SK-N-SH treated with all-trans-retinoic acid at 6 μM for 48 hours (cell line): ENCODE data around the gene CBY1.
A peak's percentile ranks its signal among the peaks of the same experiment; 100 is the strongest.

Experiments used
- ATAC-seq: fragments of 200-7000 bp; cut with Tn5 transposase; 3 replicates; pipeline ENCODE4 v1.9.1; 2020; ENCODE audit warnings: mild to moderate bottlenecking, moderate library complexity
- ARNTL ChIP-seq: fragments of 450-650 bp; formaldehyde crosslinking; IDR thresholded peaks from 2 replicates; pipeline ENCODE4 v1.5.0; 2020; ENCODE audit warnings: low read depth, mild to moderate bottlenecking, moderate library complexity, borderline replicate concordance
- BACH2 ChIP-seq: fragments of 250-450 bp; sonication (Bioruptor Pico); IDR thresholded peaks from 2 replicates; pipeline ENCODE4 v1.9.0; 2021; ENCODE audit warnings: mild to moderate bottlenecking, borderline replicate concordance
- CSDC2 ChIP-seq: fragments of 250-450 bp; sonication (Bioruptor Pico); IDR thresholded peaks from 2 replicates; pipeline ENCODE4 v1.5.0; 2020; ENCODE audit warnings: mild to moderate bottlenecking, moderate library complexity
- ESRRG ChIP-seq: fragments of 250-450 bp; sonication (Bioruptor Pico); IDR thresholded peaks from 2 replicates; pipeline ENCODE4 v1.6.1; 2021; ENCODE audit warnings: mild to moderate bottlenecking
- GLIS3 ChIP-seq: fragments of 250-450 bp; sonication (Bioruptor Pico); IDR thresholded peaks from 2 replicates; pipeline ENCODE4 v1.5.0; 2020; ENCODE audit warnings: mild to moderate bottlenecking, moderate library complexity
- OSR1 ChIP-seq: fragments of 250-450 bp; sonication (Bioruptor Pico); IDR thresholded peaks from 2 replicates; pipeline ENCODE4 v1.8.0; 2022; ENCODE audit warnings: moderate library complexity, mild to moderate bottlenecking, inconsistent platforms
- TCF4 ChIP-seq: fragments of 250-450 bp; sonication (Bioruptor Pico); IDR thresholded peaks from 2 replicates; pipeline ENCODE4 v1.8.0; 2021; ENCODE audit warnings: mild to moderate bottlenecking, moderate library complexity, borderline replicate concordance
- TOX ChIP-seq: fragments of 250-450 bp; sonication (Bioruptor Pico); IDR thresholded peaks from 2 replicates; pipeline ENCODE4 v1.8.0; 2021; ENCODE audit warnings: mild to moderate bottlenecking, moderate library complexity, borderline replicate concordance
- ZC3H10 ChIP-seq: fragments of 250-450 bp; sonication (Bioruptor Pico); IDR thresholded peaks from 2 replicates; pipeline ENCODE4 v1.5.1; 2021; ENCODE audit warnings: mild to moderate bottlenecking, moderate library complexity
- ZFP3 ChIP-seq: fragments of 250-450 bp; sonication (Bioruptor Pico); IDR thresholded peaks from 2 replicates; pipeline ENCODE4 v1.5.0; 2020; ENCODE audit warnings: mild to moderate bottlenecking, moderate library complexity
- ZNF565 ChIP-seq: fragments of 450-650 bp; formaldehyde crosslinking; conservative IDR thresholded peaks from 2 replicates; pipeline ENCODE4 v1.5.0; 2020; ENCODE audit warnings: low read depth, mild to moderate bottlenecking, moderate library complexity
- ZNF70 ChIP-seq: fragments of 450-650 bp; formaldehyde crosslinking; IDR thresholded peaks from 2 replicates; pipeline ENCODE4 v1.5.0; 2020; ENCODE audit warnings: mild to moderate bottlenecking, moderate library complexity
- TF ChIP-seq, protein P1 (sequence below): fragments of 250-450 bp; sonication (Bioruptor Pico); IDR thresholded peaks from 2 replicates; pipeline ENCODE4 v1.5.1; 2020; ENCODE audit warnings: low read depth, mild to moderate bottlenecking, moderate library complexity
- TF ChIP-seq, protein P2 (sequence below): fragments of 250-450 bp; sonication (Bioruptor Pico); IDR thresholded peaks from 2 replicates; pipeline ENCODE4 v1.8.0; 2020; ENCODE audit warnings: mild to moderate bottlenecking, moderate library complexity, borderline replicate concordance
- TF ChIP-seq, protein P3 (sequence below): fragments of 250-450 bp; sonication (Bioruptor Pico); IDR thresholded peaks from 2 replicates; pipeline ENCODE4 v1.8.0; 2021; ENCODE audit warnings: low read depth, mild to moderate bottlenecking, moderate library complexity, borderline replicate concordance
- TF ChIP-seq, protein P4 (sequence below): fragments of 250-450 bp; sonication (Bioruptor Pico); IDR thresholded peaks from 2 replicates; pipeline ENCODE4 v1.5.0; 2020; ENCODE audit warnings: mild to moderate bottlenecking, moderate library complexity

Gene CBY1

DNA sequence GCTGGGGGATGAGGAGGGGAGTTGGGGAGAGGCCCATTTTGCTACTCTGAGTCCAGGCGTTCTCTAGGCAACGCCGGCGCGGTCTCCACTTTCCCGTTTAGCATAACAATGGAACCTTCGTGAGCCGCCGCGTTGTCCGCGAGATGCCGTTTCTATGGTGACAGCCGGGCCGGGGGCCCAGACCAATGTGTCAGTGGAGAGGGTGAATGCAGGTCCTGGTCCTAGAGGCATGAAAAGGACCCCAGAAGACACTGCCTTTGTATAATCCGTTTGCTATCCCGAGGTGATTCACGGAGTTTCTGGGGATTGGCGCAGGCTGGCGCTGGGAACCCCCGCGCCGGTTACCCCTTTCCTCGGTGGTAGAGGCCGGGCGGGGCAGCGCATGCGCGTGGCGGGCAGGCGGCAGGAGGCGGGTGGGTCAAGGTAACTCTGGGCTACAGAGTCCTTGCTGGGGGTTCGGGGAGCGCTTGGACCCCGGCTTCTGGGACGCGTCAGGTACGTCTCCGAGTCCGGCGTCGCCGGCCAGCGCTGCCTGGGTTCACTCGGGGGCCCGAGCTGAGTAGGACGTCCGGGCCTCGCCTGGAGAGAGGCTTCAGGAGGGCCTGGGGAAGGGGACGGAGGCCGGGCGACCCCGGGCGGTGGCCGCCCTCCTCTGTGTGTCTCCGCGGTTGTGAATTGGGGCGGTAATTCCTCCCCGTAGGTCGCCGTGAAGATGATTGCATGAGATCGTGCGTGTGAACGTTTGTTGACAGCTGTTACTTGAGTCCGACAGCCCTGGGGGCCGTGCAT is at the start of gene CBY1, which contains the start of gene FAM227A:
Gene CBY1, plus strand, starts transcription at position 383 of the 789 bp plus-strand sequence. CDS start 11,417 bp downstream, outside the sequence.
Gene FAM227A, minus strand, starts transcription at position 137 of the 789 bp plus-strand sequence. CDS start 6,224 bp downstream, outside the sequence.
- TF ChIP-seq OSR1 (CRISPR knock-in tag) (no peak), ARNTL (no peak)
- TF ChIP-seq, all 23 proteins: peak for 0
- peak; percentile 92 for ATAC-seq

DNA sequence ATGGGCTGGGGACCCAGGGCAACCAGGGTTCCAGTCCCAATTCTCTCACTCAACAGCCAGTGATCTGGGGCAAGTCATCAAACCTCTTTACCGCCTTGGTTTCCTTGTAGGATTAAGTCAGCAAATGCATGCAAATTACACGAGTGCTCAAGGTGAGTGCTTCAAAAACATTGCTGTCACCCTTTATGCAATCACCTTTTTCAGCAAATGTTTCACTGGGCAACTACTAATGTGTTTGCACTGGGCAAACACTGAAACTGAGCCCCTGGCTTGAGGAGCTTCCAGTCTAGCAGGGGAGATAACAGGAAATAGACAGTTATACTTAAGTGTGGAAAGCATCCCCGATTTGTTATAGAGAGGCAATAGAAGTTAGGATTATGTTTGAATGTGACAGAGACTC is 48.8 kb upstream of the CBY1 start:
- ATAC-seq = no peak
- TF ChIP-seq, protein P1, sequence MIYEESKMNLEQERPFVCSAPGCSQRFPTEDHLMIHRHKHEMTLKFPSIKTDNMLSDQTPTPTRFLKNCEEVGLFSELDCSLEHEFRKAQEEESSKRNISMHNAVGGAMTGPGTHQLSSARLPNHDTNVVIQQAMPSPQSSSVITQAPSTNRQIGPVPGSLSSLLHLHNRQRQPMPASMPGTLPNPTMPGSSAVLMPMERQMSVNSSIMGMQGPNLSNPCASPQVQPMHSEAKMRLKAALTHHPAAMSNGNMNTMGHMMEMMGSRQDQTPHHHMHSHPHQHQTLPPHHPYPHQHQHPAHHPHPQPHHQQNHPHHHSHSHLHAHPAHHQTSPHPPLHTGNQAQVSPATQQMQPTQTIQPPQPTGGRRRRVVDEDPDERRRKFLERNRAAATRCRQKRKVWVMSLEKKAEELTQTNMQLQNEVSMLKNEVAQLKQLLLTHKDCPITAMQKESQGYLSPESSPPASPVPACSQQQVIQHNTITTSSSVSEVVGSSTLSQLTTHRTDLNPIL (CRISPR knock-in tag) = no peak
- TF ChIP-seq, protein P2, sequence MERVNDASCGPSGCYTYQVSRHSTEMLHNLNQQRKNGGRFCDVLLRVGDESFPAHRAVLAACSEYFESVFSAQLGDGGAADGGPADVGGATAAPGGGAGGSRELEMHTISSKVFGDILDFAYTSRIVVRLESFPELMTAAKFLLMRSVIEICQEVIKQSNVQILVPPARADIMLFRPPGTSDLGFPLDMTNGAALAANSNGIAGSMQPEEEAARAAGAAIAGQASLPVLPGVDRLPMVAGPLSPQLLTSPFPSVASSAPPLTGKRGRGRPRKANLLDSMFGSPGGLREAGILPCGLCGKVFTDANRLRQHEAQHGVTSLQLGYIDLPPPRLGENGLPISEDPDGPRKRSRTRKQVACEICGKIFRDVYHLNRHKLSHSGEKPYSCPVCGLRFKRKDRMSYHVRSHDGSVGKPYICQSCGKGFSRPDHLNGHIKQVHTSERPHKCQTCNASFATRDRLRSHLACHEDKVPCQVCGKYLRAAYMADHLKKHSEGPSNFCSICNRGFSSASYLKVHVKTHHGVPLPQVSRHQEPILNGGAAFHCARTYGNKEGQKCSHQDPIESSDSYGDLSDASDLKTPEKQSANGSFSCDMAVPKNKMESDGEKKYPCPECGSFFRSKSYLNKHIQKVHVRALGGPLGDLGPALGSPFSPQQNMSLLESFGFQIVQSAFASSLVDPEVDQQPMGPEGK (CRISPR knock-in tag) = no peak
- TF ChIP-seq TOX (no peak), ESRRG (no peak), OSR1 (CRISPR knock-in tag) (no peak)
- TF ChIP-seq, protein P3, sequence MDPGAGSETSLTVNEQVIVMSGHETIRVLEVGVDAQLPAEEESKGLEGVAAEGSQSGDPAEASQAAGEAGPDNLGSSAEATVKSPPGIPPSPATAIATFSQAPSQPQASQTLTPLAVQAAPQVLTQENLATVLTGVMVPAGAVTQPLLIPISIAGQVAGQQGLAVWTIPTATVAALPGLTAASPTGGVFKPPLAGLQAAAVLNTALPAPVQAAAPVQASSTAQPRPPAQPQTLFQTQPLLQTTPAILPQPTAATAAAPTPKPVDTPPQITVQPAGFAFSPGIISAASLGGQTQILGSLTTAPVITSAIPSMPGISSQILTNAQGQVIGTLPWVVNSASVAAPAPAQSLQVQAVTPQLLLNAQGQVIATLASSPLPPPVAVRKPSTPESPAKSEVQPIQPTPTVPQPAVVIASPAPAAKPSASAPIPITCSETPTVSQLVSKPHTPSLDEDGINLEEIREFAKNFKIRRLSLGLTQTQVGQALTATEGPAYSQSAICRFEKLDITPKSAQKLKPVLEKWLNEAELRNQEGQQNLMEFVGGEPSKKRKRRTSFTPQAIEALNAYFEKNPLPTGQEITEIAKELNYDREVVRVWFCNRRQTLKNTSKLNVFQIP (CRISPR knock-in tag) = no peak
- TF ChIP-seq, all 23 proteins: peak for 0

DNA sequence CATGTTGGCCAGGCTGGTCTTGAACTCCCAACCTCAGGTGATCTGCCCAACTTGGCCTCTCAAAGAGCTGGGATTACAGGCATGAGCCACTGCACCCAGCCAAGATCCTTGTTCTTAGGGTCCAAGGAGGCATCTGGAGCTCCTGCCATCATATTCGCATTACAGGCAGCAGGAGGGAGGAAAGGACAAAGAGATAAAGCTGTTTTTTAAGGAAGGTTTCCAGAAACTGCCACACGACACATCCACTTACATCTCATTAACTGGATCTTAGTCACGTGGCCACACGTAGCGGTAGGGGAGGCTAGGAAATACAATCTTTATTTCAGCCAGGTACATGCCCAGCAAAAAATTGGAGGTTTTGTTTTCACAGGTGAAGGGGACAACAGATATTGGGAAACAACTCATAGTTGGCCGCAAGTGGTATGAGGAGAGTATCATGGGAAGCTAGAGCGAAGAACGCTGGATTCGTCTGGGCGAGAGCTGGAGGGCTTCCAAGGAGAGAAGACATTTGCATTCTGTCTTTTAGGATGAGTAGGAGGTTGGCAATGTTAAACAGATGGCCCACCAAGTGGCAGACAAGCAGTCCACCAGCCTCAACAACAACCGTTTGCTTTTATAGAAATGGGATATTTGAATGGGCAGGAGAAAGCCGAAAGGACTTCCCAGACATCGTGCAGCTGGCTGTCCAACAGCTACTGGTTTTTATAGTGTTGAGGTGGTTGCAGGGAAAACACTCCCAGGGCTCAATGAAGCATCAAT is 47.3 kb upstream of the CBY1 start:
- peak; percentile 67 for TF ChIP-seq ZFP3
- TF ChIP-seq, protein P4, sequence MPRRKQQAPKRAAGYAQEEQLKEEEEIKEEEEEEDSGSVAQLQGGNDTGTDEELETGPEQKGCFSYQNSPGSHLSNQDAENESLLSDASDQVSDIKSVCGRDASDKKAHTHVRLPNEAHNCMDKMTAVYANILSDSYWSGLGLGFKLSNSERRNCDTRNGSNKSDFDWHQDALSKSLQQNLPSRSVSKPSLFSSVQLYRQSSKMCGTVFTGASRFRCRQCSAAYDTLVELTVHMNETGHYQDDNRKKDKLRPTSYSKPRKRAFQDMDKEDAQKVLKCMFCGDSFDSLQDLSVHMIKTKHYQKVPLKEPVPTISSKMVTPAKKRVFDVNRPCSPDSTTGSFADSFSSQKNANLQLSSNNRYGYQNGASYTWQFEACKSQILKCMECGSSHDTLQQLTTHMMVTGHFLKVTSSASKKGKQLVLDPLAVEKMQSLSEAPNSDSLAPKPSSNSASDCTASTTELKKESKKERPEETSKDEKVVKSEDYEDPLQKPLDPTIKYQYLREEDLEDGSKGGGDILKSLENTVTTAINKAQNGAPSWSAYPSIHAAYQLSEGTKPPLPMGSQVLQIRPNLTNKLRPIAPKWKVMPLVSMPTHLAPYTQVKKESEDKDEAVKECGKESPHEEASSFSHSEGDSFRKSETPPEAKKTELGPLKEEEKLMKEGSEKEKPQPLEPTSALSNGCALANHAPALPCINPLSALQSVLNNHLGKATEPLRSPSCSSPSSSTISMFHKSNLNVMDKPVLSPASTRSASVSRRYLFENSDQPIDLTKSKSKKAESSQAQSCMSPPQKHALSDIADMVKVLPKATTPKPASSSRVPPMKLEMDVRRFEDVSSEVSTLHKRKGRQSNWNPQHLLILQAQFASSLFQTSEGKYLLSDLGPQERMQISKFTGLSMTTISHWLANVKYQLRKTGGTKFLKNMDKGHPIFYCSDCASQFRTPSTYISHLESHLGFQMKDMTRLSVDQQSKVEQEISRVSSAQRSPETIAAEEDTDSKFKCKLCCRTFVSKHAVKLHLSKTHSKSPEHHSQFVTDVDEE = no peak
- TF ChIP-seq ZC3H10 (CRISPR knock-in tag) = no peak
- TF ChIP-seq ZNF70 (CRISPR knock-in tag) = no peak
- ATAC-seq = peak; percentile 74

DNA sequence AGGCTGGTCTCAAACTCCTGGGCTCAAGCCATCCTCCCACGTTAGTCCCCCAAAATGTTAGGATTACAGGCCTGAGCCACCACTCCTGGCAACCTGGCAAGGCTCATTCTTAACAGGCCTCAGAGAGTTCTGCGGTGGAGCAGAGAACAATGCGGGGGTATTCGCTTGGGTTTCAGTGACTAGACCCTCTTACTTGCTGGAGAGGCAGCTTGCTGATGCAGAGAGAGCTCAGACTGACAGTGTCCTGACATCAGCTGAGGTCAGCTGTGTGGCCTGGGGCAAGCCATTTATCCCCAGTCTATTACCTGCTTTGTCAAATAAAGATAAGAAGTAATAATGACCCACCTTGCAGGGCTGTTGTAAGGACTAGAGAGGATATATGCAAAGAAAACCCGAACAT is 46.2 kb upstream of the CBY1 start:
- no peak for ATAC-seq
- TF ChIP-seq, protein P3 (CRISPR knock-in tag) = no peak
- TF ChIP-seq ZNF70 (CRISPR knock-in tag) = no peak
- no peak for TF ChIP-seq ZNF565
- no peak for TF ChIP-seq CSDC2
- TF ChIP-seq TOX = no peak
- TF ChIP-seq GLIS3 (CRISPR knock-in tag) = no peak
- TF ChIP-seq, protein P1 (CRISPR knock-in tag) = no peak
- TF ChIP-seq BACH2 (CRISPR knock-in tag) = no peak
- no peak for TF ChIP-seq TCF4 (CRISPR knock-in tag)
- TF ChIP-seq, protein P4 = no peak
